SK-N-SH (cell line): ENCODE results near the gene ARHGAP21. TPM values are rescaled to one million over a fixed set of nuclear protein-coding genes. Genes with fewer than 3 reads are reported as not detected.

Experiments used
- CTCF ChIA-PET: fragments of 300-600, 350-600 bp; formaldehyde crosslinking; extraction: SDS; loops from one replicate; lab custom pipeline; 2021; lab: Yijun Ruan, JAX
- POLR2A ChIA-PET: fragments of 350-600 bp; sonication (Branson Sonifier 250); formaldehyde crosslinking; extraction: SDS; loops from one replicate; lab custom pipeline; 2020; ENCODE audit warnings: antibody characterized with exemption, inconsistent platforms; lab: Yijun Ruan, JAX
- DNase-seq: peaks from one replicate; pipeline ENCODE4 v3.0.0; 2012
- H2AFZ ChIP-seq: fragments of 200-600 bp; sonication (generic); 2 replicates; pipeline ENCODE4 v1.8.1; 2016; ENCODE audit warnings: antibody characterized with exemption, mild to moderate bottlenecking, low read depth
- H3F3A ChIP-seq: fragments of 200-600 bp; sonication (generic); replicated peaks from 2 replicates; pipeline ENCODE3; 2016; ENCODE audit warnings: antibody characterized with exemption, mild to moderate bottlenecking; ENCODE audit not compliant: insufficient read depth
- H3K27ac ChIP-seq, 2 experiments: fragments of 200-500 bp in 1 of 2; fragments of 200-600 bp in 1 of 2; sonication (Bioruptor generic) in 1 of 2; sonication (generic), shearing (Covaris generic) in 1 of 2; 2 replicates each; pipeline versions ENCODE4 v1.5.1 to v1.6.1; 2014 to 2016; ENCODE audit warnings: low read depth in 2 of 2, inconsistent platforms in 1 of 2, low read length in 1 of 2, mild to moderate bottlenecking in 1 of 2, mixed read lengths in 1 of 2
- H3K27me3 ChIP-seq: fragments of 200-600 bp; sonication (generic), shearing (Covaris generic); 2 replicates; pipeline ENCODE4 v1.6.1; 2016; ENCODE audit warnings: mixed run types; ENCODE audit not compliant: insufficient read depth
- H3K36me3 ChIP-seq, 2 experiments: fragments of 200-500 bp in 1 of 2; fragments of 200-600 bp in 1 of 2; sonication (Bioruptor generic) in 1 of 2; sonication (generic) in 1 of 2; replicated peaks in 1 of 2; 2 replicates each; pipeline versions ENCODE3 to v1.5.1; 2014 to 2016; ENCODE audit warnings: low read length in 1 of 2, mild to moderate bottlenecking in 1 of 2; ENCODE audit not compliant: insufficient read depth in 2 of 2, control insufficient read depth in 1 of 2
- H3K4me1 ChIP-seq, 2 experiments: fragments of 200-500 bp in 1 of 2; fragments of 200-600 bp in 1 of 2; sonication (Bioruptor generic) in 1 of 2; sonication (generic), shearing (Covaris generic) in 1 of 2; 2 replicates each; pipeline versions ENCODE4 v1.5.1 to v1.6.1; 2014 to 2016; ENCODE audit warnings: low read depth in 1 of 2, low read length in 1 of 2, mixed run types in 1 of 2; ENCODE audit not compliant: insufficient read depth in 2 of 2, control insufficient read depth in 1 of 2
- H3K4me2 ChIP-seq: fragments of 200-600 bp; sonication (generic), shearing (Covaris generic); 2 replicates; pipeline ENCODE4 v1.6.1; 2017; ENCODE audit warnings: mixed run types
- H3K4me3 ChIP-seq, 2 experiments: fragments of 200-500 bp in 1 of 2; fragments of 200-600 bp in 1 of 2; sonication (Bioruptor generic) in 1 of 2; sonication (generic), shearing (Covaris generic) in 1 of 2; 2 replicates each; pipeline versions ENCODE4 v1.5.1 to v1.8.1; 2014 to 2016; ENCODE audit warnings: low read depth in 2 of 2, inconsistent platforms in 1 of 2, low read length in 1 of 2, mild to moderate bottlenecking in 1 of 2, mixed read lengths in 1 of 2, moderate library complexity in 1 of 2
- H3K79me2 ChIP-seq: fragments of 200-600 bp; sonication (generic); 2 replicates; pipeline ENCODE4 v1.8.1; 2017; ENCODE audit warnings: mild to moderate bottlenecking; ENCODE audit not compliant: insufficient read depth
- H3K9ac ChIP-seq: fragments of 200-600 bp; sonication (generic); 2 replicates; pipeline ENCODE4 v1.6.1; 2017; ENCODE audit warnings: mixed run types
- H3K9me2 ChIP-seq: fragments of 200-600 bp; sonication (generic); 2 replicates; pipeline ENCODE4 v1.6.1; 2017; ENCODE audit warnings: mixed run types
- H3K9me3 ChIP-seq: fragments of 200-600 bp; sonication (generic); 2 replicates; pipeline ENCODE4 v1.6.1; 2017; ENCODE audit warnings: mixed run types, mild to moderate bottlenecking, moderate library complexity
- H4K20me1 ChIP-seq: fragments of 200-600 bp; sonication (generic); 2 replicates; pipeline ENCODE4 v1.6.1; 2017; ENCODE audit warnings: mild to moderate bottlenecking, mixed run types; ENCODE audit not compliant: insufficient read depth
- CTCF ChIP-seq: fragments of 200-600 bp; sonication (generic); IDR thresholded peaks from 2 replicates; pipeline ENCODE4 v1.6.1; 2017; ENCODE audit warnings: antibody characterized with exemption, mild to moderate bottlenecking, moderate library complexity
- EP300 ChIP-seq, 2 experiments: IDR thresholded peaks; 2 replicates each; pipeline versions ENCODE4 v1.4.0 to v1.6.1; 2012; ENCODE audit warnings: borderline replicate concordance in 1 of 2, low read depth in 1 of 2, low read length in 1 of 2
- FOSL2 ChIP-seq: IDR thresholded peaks from 2 replicates; pipeline ENCODE4 v1.4.0; 2012; ENCODE audit warnings: low read depth, mild to moderate bottlenecking, moderate library complexity, borderline replicate concordance
- FOXJ3 ChIP-seq: sonication (generic); formaldehyde crosslinking; IDR thresholded peaks from 2 replicates; pipeline ENCODE4 v1.5.1; 2020; ENCODE audit warnings: mild to moderate bottlenecking, missing genetic modification reagents
- FOXM1 ChIP-seq: IDR thresholded peaks from 2 replicates; pipeline ENCODE4 v1.4.0; 2012; ENCODE audit warnings: low read depth, mild to moderate bottlenecking
- GABPA ChIP-seq: IDR thresholded peaks from 2 replicates; pipeline ENCODE4 v1.4.0; 2012; ENCODE audit warnings: low read depth, mild to moderate bottlenecking
- MAX ChIP-seq: IDR thresholded peaks from 2 replicates; pipeline ENCODE4 v1.4.0; 2012; ENCODE audit warnings: low read depth
- MEF2A ChIP-seq: IDR thresholded peaks from 2 replicates; pipeline ENCODE4 v1.4.0; 2012; ENCODE audit warnings: low read depth, borderline replicate concordance
- NFIC ChIP-seq: IDR thresholded peaks from 2 replicates; pipeline ENCODE4 v1.4.0; 2012; ENCODE audit warnings: borderline replicate concordance
- NRF1 ChIP-seq: IDR thresholded peaks from 2 replicates; pipeline ENCODE4 v1.6.1; 2012; ENCODE audit warnings: low read depth, mild to moderate bottlenecking, low read length
- POLR2AphosphoS5 ChIP-seq: IDR thresholded peaks from 2 replicates; pipeline ENCODE4 v1.6.1; 2012; ENCODE audit warnings: low read depth, low read length
- RAD21 ChIP-seq: IDR thresholded peaks from 2 replicates; pipeline ENCODE4 v1.6.1; 2012; ENCODE audit warnings: mild to moderate bottlenecking, low read length
- RCOR1 ChIP-seq: fragments of 150-350 bp; IDR thresholded peaks from 2 replicates; pipeline ENCODE4 v1.6.1; 2017; ENCODE audit warnings: antibody characterized with exemption, low read length
- SIN3A ChIP-seq: IDR thresholded peaks from 2 replicates; pipeline ENCODE4 v1.6.1; 2012; ENCODE audit warnings: low read depth, mild to moderate bottlenecking, low read length, moderate library complexity, borderline replicate concordance
- SMC3 ChIP-seq: IDR thresholded peaks from 2 replicates; pipeline ENCODE4 v1.6.1; 2012; ENCODE audit warnings: low read depth, low read length, improper control_type of control experiment
- TAF1 ChIP-seq: IDR thresholded peaks from 2 replicates; pipeline ENCODE4 v1.6.1; 2012; ENCODE audit warnings: low read depth, mild to moderate bottlenecking, low read length, moderate library complexity, borderline replicate concordance
- TEAD4 ChIP-seq: IDR thresholded peaks from 2 replicates; pipeline ENCODE4 v1.4.0; 2012; ENCODE audit warnings: mild to moderate bottlenecking, borderline replicate concordance; ENCODE audit not compliant: insufficient read depth
- USF1 ChIP-seq: IDR thresholded peaks from 2 replicates; pipeline ENCODE4 v1.4.0; 2012; ENCODE audit warnings: low read depth, borderline replicate concordance
- USF2 ChIP-seq: fragments of 150-350 bp; IDR thresholded peaks from 2 replicates; pipeline ENCODE4 v1.6.1; 2017; ENCODE audit warnings: antibody characterized with exemption, low read length, low read depth, borderline replicate concordance
- WGBS: methylation state at CpG from one replicate; pipeline ENCODE4 v1.1.6; 2017; ENCODE audit warnings: low lambda C conversion rate; 5-methylcytosine and 5-hydroxymethylcytosine counted together
- polyA plus RNA-seq, 3 experiments: library from polyadenylated mRNA; depleted of rRNA; stranded (reverse); fragments of >200 nt; gene quantifications; 2 replicates each; pipeline ENCODE4 v1.2.3, GENCODE V29; 2012

ARHGAP21 gene
- polyA plus RNA-seq, 1 of the 3 experiments (the other 2 are of a cell fraction) = 27.8 TPM

- Histone ChIP-seq H4K20me1 (no peaks in the 10 kb centered on the region), H3K9me3 (no peaks in the 10 kb centered on the region), H3K9me2 (no peaks in the 10 kb centered on the region), H3K27ac (no peak overlapping the region), H3K27me3 (no peaks in the 10 kb centered on the region), H3K79me2 (no peaks in the 10 kb centered on the region), H3K4me3 (no peak overlapping the region), H3K9ac (no peak overlapping the region), H3K4me2 (no peak overlapping the region), H2AFZ (no peak overlapping the region; the same call in 1 of the 2 replicates), H3K4me1 (0 out of 4 replicates have a peak, but pooled peaks cover 0 to 4% of the 10 kb centered on the region in 2 experiments), H3K36me3 (no peaks in the 10 kb centered on the region), H3F3A (no peaks in the 10 kb centered on the region)
- CTCF ChIA-PET = interaction anchor here (0.6 to 2.5 kb wide), 26 partner anchors 9 to 1028 kb away, joined by 3 to 10 read pairs (median 4); no protein-coding TSS in a partner anchor
- POLR2A ChIA-PET = no interaction called here
- peak; percentile 47 for DNase-seq
- 52% methylated on average over 24 of the region's 24 CpGs for WGBS
- no peak for TF ChIP-seq MAX
- no peak for TF ChIP-seq RCOR1
- TF ChIP-seq POLR2AphosphoS5 = no peak
- TF ChIP-seq SMC3 = peak; percentile 55
- peak; percentile 69 for TF ChIP-seq RAD21
- no peak for TF ChIP-seq FOXJ3 (CRISPR knock-in tag)
- TF ChIP-seq MEF2A = no peak
- no peak for TF ChIP-seq TEAD4
- no peak for TF ChIP-seq GABPA
- TF ChIP-seq SIN3A = no peak
- no peak for TF ChIP-seq EP300 (IDR thresholded peaks at IDR 0.05; ENCODE audit: borderline replicate concordance in 1 of 2, low read depth in 1 of 2, low read length in 1 of 2)
- TF ChIP-seq CTCF = peak; percentile 80
Observed at GRCh38 chr10:24556750-24557742, 166.6 kb downstream of the ARHGAP21 start.

GRCh38 chr10:24556126-24556749, 167.4 kb downstream of the ARHGAP21 start:
- H3K27ac ChIP-seq = no peak overlapping the region
- DNase-seq = no peak
- 0 out of 4 replicates have a peak, but pooled peaks cover 0 to 4% of the 10 kb centered on the region in 2 experiments for H3K4me1 ChIP-seq
- POLR2A ChIA-PET = no interaction called here
- H3K27me3 ChIP-seq = no peaks in the 10 kb centered on the region
- H3K79me2 ChIP-seq = no peaks in the 10 kb centered on the region
- no peak overlapping the region; the same call in 1 of the 2 replicates for H2AFZ ChIP-seq
- H3K9me2 ChIP-seq = no peaks in the 10 kb centered on the region
- no peak overlapping the region for H3K4me3 ChIP-seq
- no peaks in the 10 kb centered on the region for H3K9me3 ChIP-seq
- no peaks in the 10 kb centered on the region for H3F3A ChIP-seq
- H3K4me2 ChIP-seq = no peak overlapping the region
- CTCF ChIA-PET = interaction anchor here (0.6 to 2.5 kb wide), 13 partner anchors 9 to 1027 kb away, joined by 3 to 10 read pairs (median 4); no protein-coding TSS in a partner anchor
- H3K36me3 ChIP-seq = no peaks in the 10 kb centered on the region
- 77% methylated on average over 4 of the region's 4 CpGs for WGBS
- H4K20me1 ChIP-seq = no peaks in the 10 kb centered on the region
- no peak overlapping the region for H3K9ac ChIP-seq
- TF ChIP-seq FOXM1 = no peak
- TF ChIP-seq GABPA = no peak
- no peak for TF ChIP-seq USF2
- TF ChIP-seq TAF1 = no peak
- no peak for TF ChIP-seq MAX
- TF ChIP-seq NRF1 = no peak
- no peak for TF ChIP-seq POLR2AphosphoS5
- no peak for TF ChIP-seq NFIC
- TF ChIP-seq USF1 = no peak
- no peak for TF ChIP-seq FOSL2
